Adrenal gland (tissue), 5 donors: Measurements from ENCODE around the gene TUFM.

Experiments
- POLR2A ChIP-seq, 2 donors: fragments of 450-650 bp; IDR thresholded peaks; one replicate each; pipeline ENCODE4 v1.6.1; 2017; ENCODE audit warnings: antibody characterized with exemption in 2 of 2, mild to moderate bottlenecking in 2 of 2, moderate library complexity in 1 of 2
- TF ChIP-seq, protein P1 (sequence below), 6 experiments: fragments of 450-650 bp in 4 of 6; fragments of 200-600 bp in 2 of 6; sonication (generic) in 1 of 6; IDR thresholded peaks; 1 replicate in 5 of 6; 2 replicates in 1 of 6; pipeline versions ENCODE4 v1.5.1 to v1.8.0; 2016 to 2021; ENCODE audit warnings: antibody characterized with exemption in 6 of 6, mild to moderate bottlenecking in 2 of 6, moderate library complexity in 1 of 6
- donor health status: DM: no; HTN: no; CAD: no.

DNA sequence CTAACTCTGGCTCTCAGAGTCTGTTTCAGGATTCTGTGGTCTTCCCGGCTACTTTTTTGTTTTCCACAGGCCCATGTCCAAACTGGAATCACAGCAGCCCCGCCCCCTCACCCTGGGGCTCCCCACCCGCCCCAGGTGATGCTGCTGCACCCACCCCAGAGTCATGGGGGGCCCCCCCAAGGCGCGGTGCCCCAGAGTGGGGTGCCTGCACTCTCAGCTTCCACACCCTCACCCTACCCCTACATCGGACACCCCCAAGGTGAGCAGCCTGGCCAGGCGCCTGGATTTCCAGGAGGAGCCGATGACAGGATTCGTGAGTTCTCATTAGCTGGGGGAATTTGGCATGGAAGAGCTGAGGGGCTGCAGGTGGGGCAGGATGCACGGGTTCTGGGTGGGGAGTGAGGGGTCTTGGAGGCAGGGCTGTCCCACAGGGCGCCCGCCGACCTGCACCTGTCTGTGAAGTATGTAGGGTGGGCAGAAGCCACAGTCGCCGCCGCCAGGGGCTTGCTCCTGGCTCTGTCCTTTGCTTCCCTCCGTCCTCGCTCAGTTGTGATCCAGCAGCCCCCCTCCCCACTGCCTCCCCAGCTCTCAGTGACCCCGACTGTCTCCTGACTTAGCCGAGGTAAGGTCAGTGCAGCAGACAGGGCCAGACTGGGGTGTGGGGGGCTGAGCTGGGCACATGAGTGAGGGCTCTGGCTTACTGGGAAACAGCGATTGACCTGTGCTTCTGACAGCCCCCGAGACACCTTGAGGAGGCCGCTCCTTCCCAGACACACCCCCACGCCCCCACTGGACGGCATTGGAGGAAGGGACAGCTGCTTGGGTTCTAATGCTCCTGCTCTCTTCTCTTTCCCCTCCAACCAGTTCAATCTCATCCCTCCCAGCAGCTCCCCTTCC lies 10.0 kb downstream of the TUFM start:
- TF ChIP-seq, protein P1, sequence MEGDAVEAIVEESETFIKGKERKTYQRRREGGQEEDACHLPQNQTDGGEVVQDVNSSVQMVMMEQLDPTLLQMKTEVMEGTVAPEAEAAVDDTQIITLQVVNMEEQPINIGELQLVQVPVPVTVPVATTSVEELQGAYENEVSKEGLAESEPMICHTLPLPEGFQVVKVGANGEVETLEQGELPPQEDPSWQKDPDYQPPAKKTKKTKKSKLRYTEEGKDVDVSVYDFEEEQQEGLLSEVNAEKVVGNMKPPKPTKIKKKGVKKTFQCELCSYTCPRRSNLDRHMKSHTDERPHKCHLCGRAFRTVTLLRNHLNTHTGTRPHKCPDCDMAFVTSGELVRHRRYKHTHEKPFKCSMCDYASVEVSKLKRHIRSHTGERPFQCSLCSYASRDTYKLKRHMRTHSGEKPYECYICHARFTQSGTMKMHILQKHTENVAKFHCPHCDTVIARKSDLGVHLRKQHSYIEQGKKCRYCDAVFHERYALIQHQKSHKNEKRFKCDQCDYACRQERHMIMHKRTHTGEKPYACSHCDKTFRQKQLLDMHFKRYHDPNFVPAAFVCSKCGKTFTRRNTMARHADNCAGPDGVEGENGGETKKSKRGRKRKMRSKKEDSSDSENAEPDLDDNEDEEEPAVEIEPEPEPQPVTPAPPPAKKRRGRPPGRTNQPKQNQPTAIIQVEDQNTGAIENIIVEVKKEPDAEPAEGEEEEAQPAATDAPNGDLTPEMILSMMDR (IDR thresholded peaks at IDR 0.05): no peak
- no peak for TF ChIP-seq POLR2A (IDR thresholded peaks at IDR 0.05)
